DND-41 (cell line): ENCODE measurements around the gene SLC48A1.
"Not testable (repeated sequence)": the region's sequence is repeated elsewhere in the genome, so short reads cannot be mapped to it uniquely, and the experiment has no call there.

Source experiments
- ATAC-seq: fragments of 200-7000 bp; cut with Tn5 transposase; 3 replicates; pipeline ENCODE4 v1.9.1; 2021; ENCODE audit warnings: low read depth; ENCODE audit not compliant: insufficient read depth
- DNase-seq: peaks from one replicate; pipeline ENCODE4 v3.0.0-alpha.2; 2020
- H2AFZ ChIP-seq: 2 replicates; pipeline ENCODE4 v1.6.0; 2012; ENCODE audit warnings: low read depth, low read length
- H3K27ac ChIP-seq: 2 replicates; pipeline ENCODE4 v1.5.1; 2012; ENCODE audit warnings: low read length, inconsistent platforms
- H3K27me3 ChIP-seq: fragments of 200-600 bp; sonication (generic); 2 replicates; pipeline ENCODE4 v1.6.0; 2012; ENCODE audit warnings: low read length, mild to moderate bottlenecking, inconsistent platforms; ENCODE audit not compliant: insufficient read depth, poor library complexity
- H3K36me3 ChIP-seq: 2 replicates; pipeline ENCODE4 v1.5.1; 2012; ENCODE audit warnings: low read length, inconsistent platforms; ENCODE audit not compliant: insufficient read depth
- H3K4me1 ChIP-seq: 2 replicates; pipeline ENCODE4 v1.5.1; 2012; ENCODE audit warnings: mild to moderate bottlenecking, low read length; ENCODE audit not compliant: insufficient read depth
- H3K4me2 ChIP-seq: 2 replicates; pipeline ENCODE4 v1.6.0; 2012; ENCODE audit warnings: mild to moderate bottlenecking, moderate library complexity, low read length, inconsistent platforms; ENCODE audit not compliant: insufficient read depth
- H3K4me3 ChIP-seq, 2 experiments: fragments of 200-600 bp in 1 of 2; shearing (Covaris generic) in 1 of 2; 2 replicates each; pipeline ENCODE4 v1.5.1; 2012 to 2016; ENCODE audit warnings: inconsistent platforms in 2 of 2, low read length in 2 of 2, mild to moderate bottlenecking in 2 of 2, low read depth in 1 of 2, moderate library complexity in 1 of 2
- H3K79me2 ChIP-seq: 2 replicates; pipeline ENCODE4 v1.6.0; 2012; ENCODE audit warnings: low read length, inconsistent platforms; ENCODE audit not compliant: insufficient read depth
- H3K9ac ChIP-seq: 2 replicates; pipeline ENCODE4 v1.6.0; 2012; ENCODE audit warnings: low read depth, mild to moderate bottlenecking, inconsistent platforms, low read length, moderate library complexity
- H3K9me3 ChIP-seq: 2 replicates; pipeline ENCODE4 v1.5.1; 2012; ENCODE audit warnings: low read length, moderate library complexity, mild to moderate bottlenecking, inconsistent platforms; ENCODE audit not compliant: insufficient read depth, severe bottlenecking
- H4K20me1 ChIP-seq: 2 replicates; pipeline ENCODE4 v1.6.0; 2012; ENCODE audit warnings: low read length; ENCODE audit not compliant: insufficient read depth
- EZH2 ChIP-seq: IDR thresholded peaks from 3 replicates; pipeline ENCODE4 v1.6.1; 2012; ENCODE audit warnings: borderline replicate concordance, low read depth, mild to moderate bottlenecking, moderate library complexity, low read length, inconsistent platforms; ENCODE audit not compliant: severe bottlenecking
- TF ChIP-seq, protein P1 (sequence below): IDR thresholded peaks from 2 replicates; pipeline ENCODE4 v1.5.1; 2012; ENCODE audit warnings: borderline replicate concordance, low read length, moderate library complexity, mild to moderate bottlenecking; ENCODE audit not compliant: poor library complexity, severe bottlenecking; ENCODE audit errors: extremely low read depth

Gene SLC48A1

DNA sequence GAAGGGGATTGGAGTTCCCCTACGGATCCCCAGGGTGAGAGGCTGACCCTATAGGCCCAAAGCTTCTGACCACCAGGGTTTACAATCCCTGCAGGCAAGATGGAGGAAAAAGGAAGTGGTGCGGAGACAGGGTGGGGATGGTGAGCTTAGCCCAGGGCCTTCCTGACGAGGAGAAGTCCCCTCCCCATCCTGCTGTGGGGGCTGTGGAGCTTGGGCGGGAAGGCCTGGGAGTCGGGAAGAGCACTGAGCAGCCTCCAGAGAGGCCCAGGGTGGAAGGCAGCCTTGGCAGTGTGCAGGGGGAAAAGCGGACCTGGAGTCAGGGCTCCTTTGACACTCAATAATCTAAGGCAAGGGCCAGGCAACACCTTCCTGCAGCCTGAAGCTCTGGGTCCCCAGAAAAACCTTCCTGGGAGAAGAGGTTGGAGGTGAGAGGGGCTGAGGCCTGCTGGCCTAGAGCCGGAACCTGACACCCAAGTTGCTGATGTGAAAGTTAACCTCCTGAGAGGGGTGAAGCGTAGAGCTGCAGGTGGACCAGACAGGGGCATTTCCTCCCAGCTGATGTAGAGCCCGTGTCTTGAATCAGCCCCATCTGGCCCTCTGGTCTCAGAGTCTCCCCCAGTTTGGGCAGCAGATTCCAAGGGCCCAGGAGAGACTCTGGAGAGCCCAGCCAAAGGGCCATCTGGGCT lies 40.6 kb downstream of the SLC48A1 start:
- no peak for DNase-seq
- H2AFZ ChIP-seq, result peak overlapping the region; percentile 7; the same call in 1 of the 2 replicates
- peak overlapping the region; percentile 62 for H3K27ac ChIP-seq
- no peaks in the 10 kb centered on the region for H3K9me3 ChIP-seq
- H3K9ac ChIP-seq, result peak overlapping the region; percentile 44
- peak overlapping the region in 1 of 2 experiments; percentile 44; a peak in 2 of 4 replicates for H3K4me3 ChIP-seq
- peaks cover under 1% of the 10 kb centered on the region for H3K27me3 ChIP-seq
- H4K20me1 ChIP-seq, result peaks cover 69% of the 10 kb centered on the region
- H3K4me1 ChIP-seq, result peaks cover 73% of the 10 kb centered on the region
- ATAC-seq, result no peak
- H3K4me2 ChIP-seq, result peak overlapping the region; percentile 64
- H3K36me3 ChIP-seq, result no peaks in the 10 kb centered on the region
- TF ChIP-seq EZH2, result no peak
- TF ChIP-seq, protein P1, sequence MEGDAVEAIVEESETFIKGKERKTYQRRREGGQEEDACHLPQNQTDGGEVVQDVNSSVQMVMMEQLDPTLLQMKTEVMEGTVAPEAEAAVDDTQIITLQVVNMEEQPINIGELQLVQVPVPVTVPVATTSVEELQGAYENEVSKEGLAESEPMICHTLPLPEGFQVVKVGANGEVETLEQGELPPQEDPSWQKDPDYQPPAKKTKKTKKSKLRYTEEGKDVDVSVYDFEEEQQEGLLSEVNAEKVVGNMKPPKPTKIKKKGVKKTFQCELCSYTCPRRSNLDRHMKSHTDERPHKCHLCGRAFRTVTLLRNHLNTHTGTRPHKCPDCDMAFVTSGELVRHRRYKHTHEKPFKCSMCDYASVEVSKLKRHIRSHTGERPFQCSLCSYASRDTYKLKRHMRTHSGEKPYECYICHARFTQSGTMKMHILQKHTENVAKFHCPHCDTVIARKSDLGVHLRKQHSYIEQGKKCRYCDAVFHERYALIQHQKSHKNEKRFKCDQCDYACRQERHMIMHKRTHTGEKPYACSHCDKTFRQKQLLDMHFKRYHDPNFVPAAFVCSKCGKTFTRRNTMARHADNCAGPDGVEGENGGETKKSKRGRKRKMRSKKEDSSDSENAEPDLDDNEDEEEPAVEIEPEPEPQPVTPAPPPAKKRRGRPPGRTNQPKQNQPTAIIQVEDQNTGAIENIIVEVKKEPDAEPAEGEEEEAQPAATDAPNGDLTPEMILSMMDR, result no peak
- peaks cover 3% of the 10 kb centered on the region; the same call in 1 of the 2 replicates for H3K79me2 ChIP-seq

DNA sequence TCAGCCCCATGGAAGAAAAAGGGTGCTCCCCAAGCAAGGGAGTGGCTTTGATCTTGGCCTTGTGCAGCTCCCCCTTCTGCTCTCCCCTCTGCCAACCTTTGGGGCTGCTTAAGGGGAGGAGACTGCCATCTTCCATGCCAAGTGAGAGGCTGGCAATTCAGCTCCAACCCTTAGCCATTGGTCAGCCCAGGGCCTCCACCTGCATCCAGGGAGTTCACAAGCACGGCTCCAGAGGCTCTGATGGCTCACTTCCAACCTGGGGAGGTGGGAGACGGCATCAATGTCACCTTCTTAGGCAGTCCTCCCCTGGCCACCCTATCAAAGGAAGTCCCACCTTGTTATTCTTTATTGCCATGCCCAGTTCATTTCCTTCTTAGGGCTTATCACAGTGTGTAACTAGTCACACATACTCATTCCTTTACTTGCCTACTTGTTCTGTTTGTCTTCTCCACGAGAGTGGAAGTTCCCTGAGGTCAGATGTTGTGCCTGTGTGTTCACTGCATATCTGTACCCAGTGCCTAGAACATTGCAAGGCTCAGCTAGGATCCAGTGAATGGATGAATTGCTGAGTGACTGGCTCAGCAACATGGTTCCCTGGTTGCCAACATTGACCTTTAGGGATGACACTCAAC lies 41.6 kb downstream of the SLC48A1 start:
- Histone ChIP-seq H3K4me2 (no peak overlapping the region), H3K27ac (no peak overlapping the region), H4K20me1 (peaks cover 69% of the 10 kb centered on the region), H3K9ac (no peak overlapping the region), H3K9me3 (no peaks in the 10 kb centered on the region), H3K79me2 (peaks cover 3% of the 10 kb centered on the region; the same call in 1 of the 2 replicates), H3K36me3 (no peaks in the 10 kb centered on the region), H3K4me3 (no peak overlapping the region), H2AFZ (no peak overlapping the region), H3K27me3 (peaks cover 7% of the 10 kb centered on the region), H3K4me1 (peaks cover 73% of the 10 kb centered on the region)
- DNase-seq (no peak), ATAC-seq (no peak)
- TF ChIP-seq EZH2, result no peak
- TF ChIP-seq, protein P1, result no peak

DNA sequence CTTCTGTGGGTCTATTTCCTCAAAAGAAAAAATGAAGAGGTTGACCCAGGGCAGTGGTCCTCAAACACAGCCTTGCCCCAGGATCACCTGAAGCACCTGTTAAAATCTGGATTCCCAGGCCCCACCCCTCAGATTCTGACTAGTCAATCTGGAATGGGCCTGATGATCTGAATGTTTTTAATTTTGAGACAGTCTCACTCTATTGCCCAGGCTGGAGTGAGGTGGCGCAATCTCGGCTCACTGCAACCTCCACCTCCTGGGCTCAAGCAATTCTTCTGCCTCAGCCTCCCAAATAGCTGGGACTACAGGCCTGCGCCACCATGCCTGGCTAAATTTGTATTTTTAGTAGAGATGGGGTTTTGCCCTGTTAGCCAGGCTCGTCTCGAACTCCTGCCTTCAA lies 42.4 kb downstream of the SLC48A1 start:
- ATAC-seq, DNase-seq, H3K9me3 ChIP-seq, H3K9ac ChIP-seq, H3K79me2 ChIP-seq, H3K36me3 ChIP-seq, H3K4me3 ChIP-seq, H2AFZ ChIP-seq, H3K4me2 ChIP-seq, H3K27ac ChIP-seq: not testable (repeated sequence)
- peaks cover 70% of the 10 kb centered on the region for H3K4me1 ChIP-seq
- peaks cover 12% of the 10 kb centered on the region for H3K27me3 ChIP-seq
- H4K20me1 ChIP-seq, result peaks cover 65% of the 10 kb centered on the region
